ENCODE data around the gene ACLY.

DNA sequence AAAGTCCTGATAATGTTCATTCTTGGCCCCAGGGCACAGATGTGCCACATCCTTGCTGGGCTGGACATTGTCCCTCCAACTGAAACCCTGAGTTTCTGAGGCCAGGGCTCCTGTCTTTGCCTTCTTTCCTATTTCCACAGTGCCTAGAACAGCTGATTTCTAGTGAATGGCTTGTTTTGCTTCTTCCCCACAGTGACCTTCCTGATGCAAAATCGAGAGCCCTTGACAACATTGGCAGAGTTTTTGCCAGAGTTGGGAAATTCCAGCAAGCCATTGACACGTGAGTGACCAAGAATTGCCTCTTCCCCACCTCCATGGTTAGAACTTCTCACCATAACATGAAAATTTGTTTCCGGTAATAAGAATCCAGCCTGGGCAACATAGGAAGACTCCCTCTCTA lies 26.2 kb upstream of the ACLY start:
- TF ChIP-seq, protein P1, sequence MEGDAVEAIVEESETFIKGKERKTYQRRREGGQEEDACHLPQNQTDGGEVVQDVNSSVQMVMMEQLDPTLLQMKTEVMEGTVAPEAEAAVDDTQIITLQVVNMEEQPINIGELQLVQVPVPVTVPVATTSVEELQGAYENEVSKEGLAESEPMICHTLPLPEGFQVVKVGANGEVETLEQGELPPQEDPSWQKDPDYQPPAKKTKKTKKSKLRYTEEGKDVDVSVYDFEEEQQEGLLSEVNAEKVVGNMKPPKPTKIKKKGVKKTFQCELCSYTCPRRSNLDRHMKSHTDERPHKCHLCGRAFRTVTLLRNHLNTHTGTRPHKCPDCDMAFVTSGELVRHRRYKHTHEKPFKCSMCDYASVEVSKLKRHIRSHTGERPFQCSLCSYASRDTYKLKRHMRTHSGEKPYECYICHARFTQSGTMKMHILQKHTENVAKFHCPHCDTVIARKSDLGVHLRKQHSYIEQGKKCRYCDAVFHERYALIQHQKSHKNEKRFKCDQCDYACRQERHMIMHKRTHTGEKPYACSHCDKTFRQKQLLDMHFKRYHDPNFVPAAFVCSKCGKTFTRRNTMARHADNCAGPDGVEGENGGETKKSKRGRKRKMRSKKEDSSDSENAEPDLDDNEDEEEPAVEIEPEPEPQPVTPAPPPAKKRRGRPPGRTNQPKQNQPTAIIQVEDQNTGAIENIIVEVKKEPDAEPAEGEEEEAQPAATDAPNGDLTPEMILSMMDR (conservative IDR thresholded peaks at IDR 0.05 in 1 of 2, IDR thresholded peaks at IDR 0.05 in 1 of 2; ENCODE audit: extremely low read depth in 1 of 2, insufficient read depth in 1 of 2, low read depth in 1 of 2, low read length in 2 of 2) = no peak
- no peak for TF ChIP-seq EZH2 (IDR thresholded peaks at IDR 0.05; ENCODE audit: borderline replicate concordance, low read length)

All from mammary epithelial cell (primary cell).